HUES6 (cell line): ENCODE data around the gene PLS3.
"Not testable (repeated sequence)": the region's sequence is repeated elsewhere in the genome, so short reads cannot be mapped to it uniquely, and the experiment has no call there.

Source experiments
- H3K27ac ChIP-seq: 2 replicates; pipeline ENCODE4 v1.7.0; 2013; ENCODE audit warnings: low read depth, mild to moderate bottlenecking, low read length, inconsistent platforms
- H3K27me3 ChIP-seq: 2 replicates; pipeline ENCODE4 v1.6.1; 2013; ENCODE audit warnings: low read length; ENCODE audit not compliant: control insufficient read depth, insufficient read depth
- H3K36me3 ChIP-seq: 2 replicates; pipeline ENCODE4 v1.6.1; 2013; ENCODE audit warnings: low read length; ENCODE audit not compliant: control insufficient read depth, insufficient read depth
- H3K4me1 ChIP-seq: 2 replicates; pipeline ENCODE4 v1.6.1; 2013; ENCODE audit warnings: low read length; ENCODE audit not compliant: control insufficient read depth, insufficient read depth
- H3K4me3 ChIP-seq: 2 replicates; pipeline ENCODE4 v1.5.1; 2013; ENCODE audit warnings: low read depth, low read length
- H3K9ac ChIP-seq: one replicate; pipeline ENCODE4 v1.6.1; 2013; ENCODE audit warnings: mild to moderate bottlenecking, low read length
- H3K9me3 ChIP-seq: 2 replicates; pipeline ENCODE4 v1.6.1; 2013; ENCODE audit warnings: low read depth, low read length; ENCODE audit not compliant: control insufficient read depth, insufficient read depth

The PLS3 gene

GRCh38 chrX:115642895-115643530 is 82.0 kb downstream of the PLS3 start:
- Histone ChIP-seq H3K36me3 (peaks cover 72% of the 10 kb centered on the region), H3K9me3 (no peaks in the 10 kb centered on the region), H3K4me1 (peaks cover 27% of the 10 kb centered on the region), H3K27me3 (no peaks in the 10 kb centered on the region), H3K9ac (no peak overlapping the region), H3K4me3 (no peak overlapping the region), H3K27ac (peak overlapping the region; percentile 62)

GRCh38 chrX:115644397-115644796 is 83.4 kb downstream of the PLS3 start:
- not testable (repeated sequence) for H3K9ac ChIP-seq, H3K4me3 ChIP-seq, H3K27me3 ChIP-seq, H3K9me3 ChIP-seq, H3K27ac ChIP-seq
- peaks cover 27% of the 10 kb centered on the region for H3K4me1 ChIP-seq
- H3K36me3 ChIP-seq, result peaks cover 82% of the 10 kb centered on the region

- Histone ChIP-seq H3K9ac (peak overlapping the region; percentile 51), H3K27ac (peak overlapping the region; percentile 98), H3K4me1 (peaks cover 29% of the 10 kb centered on the region), H3K9me3 (no peaks in the 10 kb centered on the region), H3K27me3 (no peaks in the 10 kb centered on the region), H3K4me3 (no peak overlapping the region), H3K36me3 (peaks cover 61% of the 10 kb centered on the region)
Measured at GRCh38 chrX:115649461-115650063, 88.6 kb downstream of the PLS3 start.

GRCh38 chrX:115650449-115650848 is 89.5 kb downstream of the PLS3 start:
- Histone ChIP-seq H3K27me3 (no peaks in the 10 kb centered on the region), H3K4me3 (peak overlapping the region; percentile 17; the same call in 1 of the 2 replicates), H3K9me3 (no peaks in the 10 kb centered on the region), H3K9ac (peak overlapping the region; percentile 83), H3K4me1 (peaks cover 29% of the 10 kb centered on the region), H3K27ac (peak overlapping the region; percentile 98), H3K36me3 (peaks cover 53% of the 10 kb centered on the region)

- Histone ChIP-seq H3K4me1 (peaks cover 29% of the 10 kb centered on the region), H3K27ac (peak overlapping the region; percentile 98), H3K36me3 (peaks cover 48% of the 10 kb centered on the region), H3K27me3 (no peaks in the 10 kb centered on the region; the same call in 1 of the 2 replicates), H3K9me3 (no peaks in the 10 kb centered on the region), H3K4me3 (peak overlapping the region; percentile 17; the same call in 1 of the 2 replicates), H3K9ac (peak overlapping the region; percentile 83)
Measured at GRCh38 chrX:115650916-115651315, 89.9 kb downstream of the PLS3 start.

- Histone ChIP-seq H3K9me3 (no peaks in the 10 kb centered on the region), H3K9ac (no peak overlapping the region), H3K27me3 (no peaks in the 10 kb centered on the region; the same call in 1 of the 2 replicates), H3K4me1 (peaks cover 29% of the 10 kb centered on the region), H3K4me3 (no peak overlapping the region), H3K36me3 (peaks cover 38% of the 10 kb centered on the region), H3K27ac (no peak overlapping the region; the same call in 1 of the 2 replicates)
Measured at GRCh38 chrX:115652221-115652620, 91.2 kb downstream of the PLS3 start.

GRCh38 chrX:115665122-115665521 is 104.1 kb downstream of the PLS3 start:
- Histone ChIP-seq H3K36me3 (no peaks in the 10 kb centered on the region), H3K9ac (no peak overlapping the region), H3K9me3 (peaks cover 4% of the 10 kb centered on the region), H3K4me3 (no peak overlapping the region), H3K27ac (no peak overlapping the region), H3K27me3 (no peaks in the 10 kb centered on the region; the same call in 1 of the 2 replicates), H3K4me1 (no peaks in the 10 kb centered on the region)

- Histone ChIP-seq H3K27ac (peak overlapping the region; percentile 47; the same call in 1 of the 2 replicates), H3K4me1 (peaks cover 16% of the 10 kb centered on the region), H3K9me3 (no peaks in the 10 kb centered on the region), H3K9ac (peak overlapping the region; percentile 20), H3K36me3 (no peaks in the 10 kb centered on the region), H3K27me3 (no peaks in the 10 kb centered on the region; the same call in 1 of the 2 replicates), H3K4me3 (no peak overlapping the region)
Measured at GRCh38 chrX:115679460-115679859, 118.5 kb downstream of the PLS3 start.

GRCh38 chrX:115687595-115687994 is 126.6 kb downstream of the PLS3 start:
- Histone ChIP-seq H3K4me1 (peaks cover 45% of the 10 kb centered on the region), H3K4me3 (no peak overlapping the region), H3K9me3 (no peaks in the 10 kb centered on the region), H3K27me3 (no peaks in the 10 kb centered on the region), H3K36me3 (no peaks in the 10 kb centered on the region), H3K27ac (peak overlapping the region; percentile 94), H3K9ac (peak overlapping the region; percentile 50)

GRCh38 chrX:115689931-115690330 is 129.0 kb downstream of the PLS3 start:
- H3K9me3 ChIP-seq, result no peaks in the 10 kb centered on the region
- H3K27me3 ChIP-seq, result no peaks in the 10 kb centered on the region
- H3K9ac ChIP-seq, result peak overlapping the region; percentile 71
- H3K27ac ChIP-seq, result peak overlapping the region; percentile 92
- no peaks in the 10 kb centered on the region for H3K36me3 ChIP-seq
- no peak overlapping the region for H3K4me3 ChIP-seq
- peaks cover 57% of the 10 kb centered on the region for H3K4me1 ChIP-seq

GRCh38 chrX:115690511-115691216 is 129.7 kb downstream of the PLS3 start:
- Histone ChIP-seq H3K4me1 (peaks cover 64% of the 10 kb centered on the region), H3K9me3 (no peaks in the 10 kb centered on the region), H3K9ac (peak overlapping the region; percentile 71), H3K4me3 (no peak overlapping the region), H3K27ac (peak overlapping the region; percentile 92), H3K27me3 (no peaks in the 10 kb centered on the region), H3K36me3 (no peaks in the 10 kb centered on the region)
